Adrenal gland (tissue), 19 donors: ENCODE data around the gene CYP2A13. TPM values are rescaled to one million over a fixed set of nuclear protein-coding genes. Genes with fewer than 3 reads are reported as not detected.
"Not testable (repeated sequence)": the region's sequence is repeated elsewhere in the genome, so short reads cannot be mapped to it uniquely, and the experiment has no call there.

Experiments used
- DNase-seq, 7 donors: peaks; one replicate each; pipeline ENCODE4 v3.0.0-alpha.2; 2019 to 2020
- H3K27ac ChIP-seq, 5 donors: fragments of 200-600 bp; sonication (generic) in 4 of 5; 1 replicate in 3 of 5; 2 replicates in 2 of 5; pipeline versions ENCODE4 v1.5.1 to v1.8.0; 2016 to 2020; ENCODE audit warnings: mild to moderate bottlenecking in 1 of 5
- H3K27me3 ChIP-seq: fragments of 200-600 bp; 2 replicates; pipeline ENCODE4 v1.8.0; 2021
- H3K36me3 ChIP-seq, 2 donors: fragments of 200-600 bp; replicated peaks in 1 of 2; 1 replicate in 1 of 2; 2 replicates in 1 of 2; pipeline versions ENCODE4 v1.5.1 to v1.8.0; 2018 to 2022
- H3K4me1 ChIP-seq, 2 donors: fragments of 200-600 bp; replicated peaks in 1 of 2; 1 replicate in 1 of 2; 2 replicates in 1 of 2; pipeline versions ENCODE4 v1.5.1 to v1.8.0; 2018 to 2021
- H3K4me3 ChIP-seq, 4 donors: fragments of 200-600 bp; sonication (generic) in 3 of 4; one replicate each; pipeline ENCODE4 v1.5.1; 2016 to 2018
- H3K9me3 ChIP-seq, 3 donors: fragments of 200-600 bp; sonication (generic) in 1 of 3; replicated peaks in 1 of 3; 1 replicate in 2 of 3; 2 replicates in 1 of 3; pipeline versions ENCODE4 v1.5.1 to v1.8.0; 2016 to 2021
- POLR2A ChIP-seq, 2 donors: fragments of 450-650 bp; IDR thresholded peaks; one replicate each; pipeline ENCODE4 v1.6.1; 2017; ENCODE audit warnings: antibody characterized with exemption in 2 of 2, mild to moderate bottlenecking in 2 of 2, moderate library complexity in 1 of 2
- WGBS, 4 donors: extraction: QIAGEN DNeasy Blood & Tissue Kit in 2 of 4; methylation state at CpG; one replicate each; pipeline versions ENCODE4 v1.1.5 to v1.1.7; 2013 to 2017; 5-methylcytosine and 5-hydroxymethylcytosine counted together
- intact Hi-C, 2 donors: fragments of 100-400 bp; cut with DNase I; formaldehyde crosslinking; loops; one replicate each; pipeline versions ENCODE4 v1.14.1 to v1.15.0; 2022 to 2023
- long read RNA-seq, 10 donors: library from polyadenylated mRNA in 3 of 10; unstranded in 2 of 10; stranded (forward) in 1 of 10; transcript quantifications; one replicate each; pipeline ENCODE4 v2.0.0 and lab custom pipeline, GENCODE V29; 2021 to 2026
- polyA plus RNA-seq, 3 donors: library from polyadenylated mRNA; stranded (reverse); fragments of 200-250 nt in 2 of 3; fragments of 350-450 nt in 1 of 3; fragmentation: Illumina TruSeq in 1 of 3; extraction: RNeasy Lipid Tissue Mini Kit (QIAGEN cat#74804) in 1 of 3; gene quantifications; one replicate each; pipeline ENCODE4 v1.2.3, GENCODE V29; 2013 to 2014
- total RNA-seq, 9 donors: library from RNA; depleted of rRNA in 4 of 9; stranded (reverse); fragments of >200 nt in 4 of 9; fragments of 120-200 nt in 1 of 9; fragmentation: NEBNext Ultra II Directional in 1 of 9; extraction: Animal tissue kit (Norgen Biotek cat#: 25700) in 1 of 9; gene quantifications; one replicate each; pipeline versions ENCODE4 v1.1.0 to v1.2.4, GENCODE V29; 2013 to 2023
- TF ChIP-seq, protein P1 (sequence below), 6 experiments: fragments of 450-650 bp in 4 of 6; fragments of 200-600 bp in 2 of 6; sonication (generic) in 1 of 6; IDR thresholded peaks; 1 replicate in 5 of 6; 2 replicates in 1 of 6; pipeline versions ENCODE4 v1.5.1 to v1.8.0; 2016 to 2021; ENCODE audit warnings: antibody characterized with exemption in 6 of 6, mild to moderate bottlenecking in 2 of 6, moderate library complexity in 1 of 6
- donor health status: healthy with polysubstance abuse.
- donor health status: Bipolar disorder and iron deficiency.
- donor health status: DM: yes; HTN: yes; CAD: no.
- donor health status: DM: no; HTN: no; CAD: no.
- donor health status: DM: no; HTN: no; CAD: no.
- donor health status: DM: yes; HTN: yes; CAD: no.

Gene CYP2A13, protein sequence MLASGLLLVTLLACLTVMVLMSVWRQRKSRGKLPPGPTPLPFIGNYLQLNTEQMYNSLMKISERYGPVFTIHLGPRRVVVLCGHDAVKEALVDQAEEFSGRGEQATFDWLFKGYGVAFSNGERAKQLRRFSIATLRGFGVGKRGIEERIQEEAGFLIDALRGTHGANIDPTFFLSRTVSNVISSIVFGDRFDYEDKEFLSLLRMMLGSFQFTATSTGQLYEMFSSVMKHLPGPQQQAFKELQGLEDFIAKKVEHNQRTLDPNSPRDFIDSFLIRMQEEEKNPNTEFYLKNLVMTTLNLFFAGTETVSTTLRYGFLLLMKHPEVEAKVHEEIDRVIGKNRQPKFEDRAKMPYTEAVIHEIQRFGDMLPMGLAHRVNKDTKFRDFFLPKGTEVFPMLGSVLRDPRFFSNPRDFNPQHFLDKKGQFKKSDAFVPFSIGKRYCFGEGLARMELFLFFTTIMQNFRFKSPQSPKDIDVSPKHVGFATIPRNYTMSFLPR
- total RNA-seq (not detected), polyA plus RNA-seq (not detected)
- long read RNA-seq, donor 1: 0 reads
- long read RNA-seq, donor 2: 0 reads
- long read RNA-seq, donor 3: 0 reads
- long read RNA-seq, donor 4: 0 reads
- long read RNA-seq, donor 5: 0 reads
- long read RNA-seq, donor 6: 0 reads
- long read RNA-seq, donor 7: 0 reads
- long read RNA-seq, donor 8: 0 reads
- long read RNA-seq, donor 9: 0 reads
- long read RNA-seq, donor 10: 0 reads

DNA sequence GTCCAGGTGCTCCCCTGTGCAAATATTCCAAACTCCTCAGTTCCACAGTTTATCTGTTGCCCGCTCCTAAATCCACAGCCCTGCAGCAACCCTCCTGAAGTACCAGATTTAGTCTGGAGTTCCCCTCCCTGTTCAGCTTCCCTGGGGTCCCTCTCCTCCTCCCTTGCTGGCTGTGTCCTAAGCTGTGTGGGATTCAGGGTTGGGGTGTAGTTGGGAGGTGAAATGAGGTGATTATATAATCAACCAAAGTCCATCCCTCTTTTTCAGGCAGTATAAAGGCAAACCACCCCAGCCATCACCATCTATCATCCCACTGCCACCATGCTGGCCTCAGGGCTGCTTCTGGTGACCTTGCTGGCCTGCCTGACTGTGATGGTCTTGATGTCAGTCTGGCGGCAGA, at the start of gene CYP2A13:
Gene CYP2A13 (plus strand): TSS at position 301 of the 400 bp plus-strand sequence. CDS start 21 bp downstream, at position 322.
- Histone ChIP-seq H3K4me3 (no peak within 1 kb of the TSS), H3K27ac (no peak within 1 kb of the TSS), H3K4me1 (no peaks in the 10 kb centered on the region), H3K9me3 (no peaks in the 10 kb centered on the region), H3K27me3 (peaks cover 9% of the 10 kb centered on the region), H3K36me3 (no peaks in the 10 kb centered on the region)
- WGBS, 4 donors: 55 to 87% (median 57%) methylated on average over 1 to 2 of the region's 2 CpGs
- intact Hi-C loops: no loop called here
- TF ChIP-seq POLR2A (IDR thresholded peaks at IDR 0.05): no peak
- TF ChIP-seq, protein P1, sequence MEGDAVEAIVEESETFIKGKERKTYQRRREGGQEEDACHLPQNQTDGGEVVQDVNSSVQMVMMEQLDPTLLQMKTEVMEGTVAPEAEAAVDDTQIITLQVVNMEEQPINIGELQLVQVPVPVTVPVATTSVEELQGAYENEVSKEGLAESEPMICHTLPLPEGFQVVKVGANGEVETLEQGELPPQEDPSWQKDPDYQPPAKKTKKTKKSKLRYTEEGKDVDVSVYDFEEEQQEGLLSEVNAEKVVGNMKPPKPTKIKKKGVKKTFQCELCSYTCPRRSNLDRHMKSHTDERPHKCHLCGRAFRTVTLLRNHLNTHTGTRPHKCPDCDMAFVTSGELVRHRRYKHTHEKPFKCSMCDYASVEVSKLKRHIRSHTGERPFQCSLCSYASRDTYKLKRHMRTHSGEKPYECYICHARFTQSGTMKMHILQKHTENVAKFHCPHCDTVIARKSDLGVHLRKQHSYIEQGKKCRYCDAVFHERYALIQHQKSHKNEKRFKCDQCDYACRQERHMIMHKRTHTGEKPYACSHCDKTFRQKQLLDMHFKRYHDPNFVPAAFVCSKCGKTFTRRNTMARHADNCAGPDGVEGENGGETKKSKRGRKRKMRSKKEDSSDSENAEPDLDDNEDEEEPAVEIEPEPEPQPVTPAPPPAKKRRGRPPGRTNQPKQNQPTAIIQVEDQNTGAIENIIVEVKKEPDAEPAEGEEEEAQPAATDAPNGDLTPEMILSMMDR (IDR thresholded peaks at IDR 0.05): no peak
- DNase-seq: no peak

DNA sequence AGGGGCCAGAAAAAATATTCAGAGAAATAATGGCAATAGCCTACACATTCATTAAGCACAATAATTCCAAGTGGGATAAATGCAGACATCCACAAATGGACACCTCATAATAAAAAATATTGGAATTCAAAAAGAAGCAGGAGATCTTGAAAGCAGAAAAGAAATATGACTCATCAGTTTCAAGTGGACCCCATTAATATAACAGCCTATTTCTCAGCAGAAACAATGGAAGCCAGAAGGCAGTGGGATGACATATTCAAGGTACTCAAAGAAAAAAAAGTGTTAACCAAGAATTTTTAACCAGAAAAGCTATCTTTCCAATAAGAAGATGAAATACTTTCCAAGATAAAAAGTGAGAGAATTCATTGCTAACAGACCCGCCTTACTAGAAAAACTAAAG, 48.4 kb upstream of the CYP2A13 start:
- H3K4me3 ChIP-seq: no peak overlapping the region
- H3K27me3 ChIP-seq: no peaks in the 10 kb centered on the region
- TF ChIP-seq, protein P1 (IDR thresholded peaks at IDR 0.05): no peak
- no peak for TF ChIP-seq POLR2A (IDR thresholded peaks at IDR 0.05)
- H3K27ac ChIP-seq: no peak overlapping the region
- DNase-seq: no peak
- H3K36me3 ChIP-seq: no peaks in the 10 kb centered on the region
- no peaks in the 10 kb centered on the region for H3K9me3 ChIP-seq
- no peaks in the 10 kb centered on the region for H3K4me1 ChIP-seq
- 74 to 87% (median 83%) methylated on average over 1 of the region's 1 CpG for WGBS, 4 donors
- intact Hi-C loops: no loop called here

DNA sequence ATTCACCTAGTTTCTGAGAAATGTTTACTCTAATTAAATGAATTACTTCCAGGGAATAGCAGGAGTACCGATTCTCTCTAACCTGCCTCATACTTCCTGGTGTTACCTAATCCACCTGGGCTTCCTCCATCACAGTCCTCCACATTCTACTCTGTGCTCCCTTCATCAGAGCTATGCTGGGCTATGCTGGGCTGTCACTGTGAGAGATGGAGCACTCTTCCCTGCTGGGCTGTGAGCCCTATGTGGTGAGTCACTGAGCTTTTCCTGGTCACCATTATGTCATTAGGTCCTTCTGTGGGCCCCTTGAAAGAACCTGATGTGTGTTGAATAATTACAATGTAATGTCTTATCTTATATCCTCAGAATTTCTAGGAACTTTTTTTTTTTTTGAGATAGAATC, 43.2 kb upstream of the CYP2A13 start:
- WGBS, 4 donors: 44 to 83% (median 68%) methylated on average over 1 of the region's 1 CpG

DNA sequence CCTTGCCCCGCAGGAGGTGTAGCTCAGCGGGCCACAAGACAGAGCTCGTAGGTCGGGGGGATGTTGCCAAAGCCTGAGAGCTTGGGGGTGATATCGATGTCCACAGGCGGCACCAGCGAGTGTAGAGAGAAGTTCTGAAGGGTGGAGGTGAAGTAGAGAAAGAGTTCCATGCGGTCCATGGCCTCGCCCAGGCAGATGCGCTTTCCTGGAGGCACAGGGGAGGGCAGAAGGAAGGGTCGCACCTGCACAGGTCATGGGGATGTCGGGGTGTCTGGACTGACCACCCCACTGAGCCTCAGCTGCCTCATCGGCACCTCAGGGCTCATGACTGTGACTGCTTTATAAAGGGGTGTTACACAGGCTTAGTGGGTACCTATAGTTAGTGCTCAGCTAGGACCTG, 37.8 kb upstream of the CYP2A13 start:
- intact Hi-C loops: no loop called here
- DNase-seq: no peak
- no peaks in the 10 kb centered on the region for H3K36me3 ChIP-seq
- H3K4me3 ChIP-seq: no peak overlapping the region
- WGBS, 4 donors: 76 to 81% (median 77%) methylated on average over 13 of the region's 13 CpGs
- TF ChIP-seq POLR2A (IDR thresholded peaks at IDR 0.05): no peak
- TF ChIP-seq, protein P1 (IDR thresholded peaks at IDR 0.05): no peak
- no peaks in the 10 kb centered on the region for H3K27me3 ChIP-seq
- H3K27ac ChIP-seq: no peak overlapping the region
- H3K4me1 ChIP-seq: no peaks in the 10 kb centered on the region
- no peaks in the 10 kb centered on the region for H3K9me3 ChIP-seq

More for the DNA sequence above, 43.2 kb upstream of the CYP2A13 start:
- H3K27me3 ChIP-seq, H3K9me3 ChIP-seq, H3K4me3 ChIP-seq, H3K27ac ChIP-seq, H3K4me1 ChIP-seq, intact Hi-C loops, H3K36me3 ChIP-seq: not testable (repeated sequence)
- DNase-seq: peak in 1 of 7 donors; percentile 12

DNA sequence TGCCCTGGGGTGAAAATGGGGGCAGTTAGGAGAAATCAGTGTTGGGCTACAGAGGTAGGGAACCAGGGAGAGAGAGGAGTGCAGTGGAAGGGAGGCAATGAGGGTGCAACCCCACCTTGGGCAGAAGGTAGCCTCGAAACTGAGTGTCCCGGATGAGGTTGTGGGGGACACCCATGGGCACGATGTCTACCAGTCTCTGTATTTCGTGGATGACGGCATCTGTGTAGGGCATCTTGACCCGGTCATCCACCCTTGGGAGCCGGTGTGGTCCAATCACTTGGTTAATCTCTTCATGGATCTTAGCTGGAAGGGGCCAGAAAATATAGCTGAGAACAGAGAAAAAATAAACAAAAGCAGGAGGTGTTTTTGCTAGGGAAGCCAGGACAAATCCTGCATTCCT, 36.1 kb upstream of the CYP2A13 start:
- 73 to 85% (median 75%) methylated on average over 7 of the region's 7 CpGs for WGBS, 4 donors
- H3K9me3 ChIP-seq, H3K4me1 ChIP-seq, H3K27ac ChIP-seq, H3K27me3 ChIP-seq, H3K4me3 ChIP-seq, intact Hi-C loops, H3K36me3 ChIP-seq, DNase-seq: not testable (repeated sequence)

DNA sequence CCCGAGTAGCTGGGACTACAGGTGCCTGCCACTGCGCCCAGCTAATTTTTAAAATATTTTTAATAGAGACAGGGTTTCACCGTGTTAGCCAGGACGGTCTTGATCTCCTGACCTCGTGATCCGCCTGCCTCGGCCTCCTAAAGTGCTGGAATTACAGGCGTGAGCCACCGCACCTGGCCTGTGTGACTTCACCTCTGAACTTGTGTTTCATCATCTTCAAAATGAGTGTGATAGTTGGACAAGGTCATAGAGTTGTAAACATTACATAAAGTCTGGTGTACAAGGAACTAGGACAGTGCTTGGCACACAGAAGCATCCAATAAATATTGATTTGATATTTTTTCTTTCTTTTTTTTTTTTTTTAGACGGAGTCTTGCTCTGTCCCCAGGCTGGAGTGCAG, 34.9 kb upstream of the CYP2A13 start:
- H3K27me3 ChIP-seq, H3K9me3 ChIP-seq, H3K36me3 ChIP-seq, DNase-seq, H3K4me3 ChIP-seq, intact Hi-C loops, H3K4me1 ChIP-seq, H3K27ac ChIP-seq: not testable (repeated sequence)
- WGBS, 4 donors: 64 to 81% (median 76%) methylated on average over 10 of the region's 10 CpGs
